OCI-LY3 (cell line): ENCODE results near the gene TMEM242.

ENCODE experiments used
- CTCF ChIP-seq: fragments of 200-600, 300-600 bp; sonication (generic); IDR thresholded peaks from 2 replicates; pipeline ENCODE4 v1.5.1; 2014; ENCODE audit warnings: antibody characterized with exemption, low read length, low read depth
- EZH2phosphoT487 ChIP-seq: fragments of 200-600 bp; shearing (Covaris generic); IDR thresholded peaks from 2 replicates; pipeline ENCODE4 v1.6.1; 2018; ENCODE audit warnings: antibody characterized with exemption, mixed run types, low read depth

GRCh38 chr6:157332813-157333212, 9.5 kb upstream of the TMEM242 start:
- TF ChIP-seq CTCF, result no peak
- no peak for TF ChIP-seq EZH2phosphoT487
